BE2C (cell line): ENCODE data around the gene LUZP2.
"Not testable (repeated sequence)": the region's sequence is repeated elsewhere in the genome, so short reads cannot be mapped to it uniquely, and the experiment has no call there.

Experiments used
- DNase-seq: peaks from one replicate; pipeline ENCODE4 v3.0.0-alpha.2; 2020
- H3K27me3 ChIP-seq: fragments of 250-450 bp; sonication (Bioruptor Pico); 2 replicates; pipeline ENCODE4 v1.5.1; 2020; ENCODE audit warnings: mild to moderate bottlenecking
- H3K36me3 ChIP-seq: fragments of 250-450 bp; sonication (Bioruptor Pico); 2 replicates; pipeline ENCODE4 v1.5.1; 2020; ENCODE audit warnings: mild to moderate bottlenecking
- H3K4me1 ChIP-seq: fragments of 250-450 bp; sonication (Bioruptor Pico); 2 replicates; pipeline ENCODE4 v1.5.1; 2020
- H3K4me3 ChIP-seq: 2 replicates; pipeline ENCODE4 v1.5.1; 2011; ENCODE audit warnings: low read depth, low read length
- H3K9me3 ChIP-seq: fragments of 250-450 bp; sonication (Bioruptor Pico); 2 replicates; pipeline ENCODE4 v1.5.1; 2020
- CTCF ChIP-seq: IDR thresholded peaks from 2 replicates; pipeline ENCODE4 v1.5.1; 2012; ENCODE audit warnings: mild to moderate bottlenecking, low read depth, low read length

The LUZP2 gene

GRCh38 chr11:24963852-24964251, 467.0 kb downstream of the LUZP2 start:
- Histone ChIP-seq H3K9me3 (no peaks in the 10 kb centered on the region), H3K36me3 (no peaks in the 10 kb centered on the region), H3K4me1 (no peaks in the 10 kb centered on the region), H3K27me3 (no peaks in the 10 kb centered on the region), H3K4me3 (no peak overlapping the region)
- no peak for DNase-seq
- TF ChIP-seq CTCF, result no peak

GRCh38 chr11:24965748-24966147, 468.9 kb downstream of the LUZP2 start:
- Histone ChIP-seq H3K27me3 (no peaks in the 10 kb centered on the region), H3K4me1 (no peaks in the 10 kb centered on the region), H3K36me3 (no peaks in the 10 kb centered on the region), H3K9me3 (no peaks in the 10 kb centered on the region), H3K4me3 (no peak overlapping the region)
- TF ChIP-seq CTCF, result no peak
- DNase-seq, result no peak

- H3K4me1 ChIP-seq, DNase-seq, H3K4me3 ChIP-seq, H3K27me3 ChIP-seq, H3K36me3 ChIP-seq, H3K9me3 ChIP-seq: not testable (repeated sequence)
These were observed 497.1 kb downstream of the LUZP2 start for GRCh38 chr11:24993903-24994302.

- not testable (repeated sequence) for H3K4me3 ChIP-seq, H3K4me1 ChIP-seq
These were observed 503.1 kb downstream of the LUZP2 start for GRCh38 chr11:24999929-25000328.

GRCh38 chr11:25037431-25037830, 540.6 kb downstream of the LUZP2 start:
- Histone ChIP-seq H3K4me1 (no peaks in the 10 kb centered on the region), H3K27me3 (no peaks in the 10 kb centered on the region), H3K9me3 (no peaks in the 10 kb centered on the region), H3K4me3 (no peak overlapping the region), H3K36me3 (no peaks in the 10 kb centered on the region)
- TF ChIP-seq CTCF, result no peak
- no peak for DNase-seq

More at GRCh38 chr11:24999929-25000328, 503.1 kb downstream of the LUZP2 start:
- not testable (repeated sequence) for H3K27me3 ChIP-seq, DNase-seq, H3K36me3 ChIP-seq, H3K9me3 ChIP-seq

- TF ChIP-seq CTCF, result no peak
- Histone ChIP-seq H3K36me3 (no peaks in the 10 kb centered on the region), H3K9me3 (no peaks in the 10 kb centered on the region), H3K4me1 (no peaks in the 10 kb centered on the region), H3K27me3 (no peaks in the 10 kb centered on the region), H3K4me3 (no peak overlapping the region)
- DNase-seq, result no peak
These were observed 541.3 kb downstream of the LUZP2 start for GRCh38 chr11:25038131-25038530.

- Histone ChIP-seq H3K4me3 (no peak overlapping the region), H3K27me3 (no peaks in the 10 kb centered on the region), H3K36me3 (no peaks in the 10 kb centered on the region), H3K9me3 (no peaks in the 10 kb centered on the region), H3K4me1 (no peaks in the 10 kb centered on the region)
- no peak for DNase-seq
- TF ChIP-seq CTCF, result no peak
These were observed 542.3 kb downstream of the LUZP2 start for GRCh38 chr11:25039165-25039564.
